Left renal pelvis (tissue), 4 donors: ENCODE results near the gene FIBP. TPM values are rescaled to one million over a fixed set of nuclear protein-coding genes. Genes with fewer than 3 reads are reported as not detected.

Experiments used
- DNase-seq, 4 donors: peaks; one replicate each; pipeline ENCODE4 v3.0.0-alpha.2; 2013; ENCODE audit warnings: low read depth in 4 of 4, low spot score in 3 of 4
- polyA plus RNA-seq, 4 donors: library from polyadenylated mRNA; unstranded; fragments of 120-200 nt; gene quantifications; one replicate each; pipeline ENCODE4 v1.2.1, GENCODE V29; 2013; ENCODE audit not compliant: insufficient read length in 4 of 4

The FIBP gene
- 10 to 100 TPM; 65.4 to 95.5 (median 90.1) TPM for polyA plus RNA-seq

DNA sequence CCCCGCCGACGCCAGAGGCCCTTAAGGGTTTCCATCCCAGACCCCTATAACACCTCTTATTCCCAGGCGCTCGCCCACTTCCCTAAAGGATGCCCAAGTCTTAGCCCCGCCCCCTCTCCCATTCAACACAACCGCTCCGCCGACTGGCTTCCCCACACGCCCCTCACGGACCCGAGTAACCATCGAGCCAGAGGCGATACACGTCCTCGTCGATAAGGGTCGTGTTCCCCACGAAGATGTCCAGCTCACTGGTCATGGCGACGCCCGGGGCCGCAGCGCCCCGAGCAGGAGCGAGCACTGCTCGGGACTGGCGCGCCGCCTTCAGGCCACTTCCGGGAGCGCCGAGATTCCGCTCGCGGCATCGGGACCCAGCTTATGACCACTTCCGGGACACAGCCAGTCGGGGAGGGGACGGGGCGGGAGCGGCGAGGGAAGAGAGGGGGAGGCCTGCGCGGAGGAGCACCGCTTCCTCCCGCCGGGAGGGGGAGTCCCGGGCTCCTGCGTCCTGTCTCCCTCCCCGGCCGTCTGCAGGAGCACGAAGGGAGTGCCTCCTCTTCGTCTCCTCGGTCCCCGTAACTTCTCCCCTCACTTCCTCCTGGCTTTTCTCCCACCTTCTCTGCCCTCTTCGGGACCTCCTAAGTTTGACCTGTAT lies at the start of gene FIBP:
Gene FIBP (minus strand): TSS at position 309 of the 652 bp plus-strand sequence. CDS start 53 bp downstream, at position 256.
- DNase-seq: peak; percentile 89 to 94 (median 92)

DNA sequence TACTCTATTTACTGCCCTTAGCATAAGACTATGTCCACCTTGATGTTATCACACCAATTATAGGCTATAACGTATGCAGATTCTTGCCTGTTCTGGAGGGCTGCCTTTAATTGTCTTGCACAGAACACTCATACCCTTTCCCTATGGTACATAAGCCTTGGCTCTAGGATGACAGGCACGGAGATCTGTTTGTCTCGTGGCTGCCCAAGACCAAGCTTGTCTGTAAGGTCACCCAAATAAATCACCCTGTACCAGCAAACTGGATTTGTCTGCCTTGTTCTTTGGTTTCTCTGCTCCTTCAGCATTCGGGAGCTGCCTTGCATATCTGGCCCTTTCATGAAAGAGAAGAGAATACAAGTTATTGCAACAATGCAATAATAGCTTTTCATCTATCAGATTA lies 49.5 kb upstream of the FIBP start:
- no peak for DNase-seq

DNA sequence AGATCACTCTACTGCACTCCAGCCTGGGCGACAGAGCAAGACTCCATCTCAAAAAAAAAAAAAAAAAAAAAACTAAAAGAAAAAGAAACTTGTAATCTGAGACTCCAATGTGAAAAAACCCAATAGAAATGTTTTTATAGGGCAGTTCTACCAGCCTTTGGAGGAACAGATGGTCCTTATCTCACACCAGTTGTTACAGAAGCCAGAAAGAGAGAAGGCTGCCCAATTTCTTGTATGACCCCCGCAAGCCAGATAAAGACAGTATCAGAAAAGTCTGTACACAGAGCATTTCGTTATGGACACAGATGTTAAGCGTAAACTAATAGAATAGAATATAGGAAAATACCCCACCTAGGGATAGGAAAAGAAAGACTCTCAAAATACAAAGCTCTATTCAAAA lies 45.7 kb upstream of the FIBP start:
- DNase-seq: no peak

DNA sequence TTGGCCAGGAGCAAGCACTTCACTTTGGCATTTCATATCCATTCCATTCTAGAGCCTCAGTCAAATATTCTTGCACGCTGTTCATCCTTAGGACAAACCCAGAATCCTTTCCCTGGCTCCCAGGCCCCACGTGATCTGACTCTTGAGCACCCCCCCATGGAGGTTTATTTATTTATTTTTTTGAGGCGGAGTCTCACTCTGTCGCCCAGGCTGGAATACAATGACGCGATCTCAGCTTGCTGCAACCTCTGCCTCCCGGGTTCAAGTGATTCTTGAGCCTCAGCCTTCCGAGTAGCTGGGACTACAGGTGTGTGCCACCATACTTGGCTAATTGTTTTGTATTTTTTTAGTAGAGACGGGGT lies 44.3 kb upstream of the FIBP start:
- no peak for DNase-seq

DNA sequence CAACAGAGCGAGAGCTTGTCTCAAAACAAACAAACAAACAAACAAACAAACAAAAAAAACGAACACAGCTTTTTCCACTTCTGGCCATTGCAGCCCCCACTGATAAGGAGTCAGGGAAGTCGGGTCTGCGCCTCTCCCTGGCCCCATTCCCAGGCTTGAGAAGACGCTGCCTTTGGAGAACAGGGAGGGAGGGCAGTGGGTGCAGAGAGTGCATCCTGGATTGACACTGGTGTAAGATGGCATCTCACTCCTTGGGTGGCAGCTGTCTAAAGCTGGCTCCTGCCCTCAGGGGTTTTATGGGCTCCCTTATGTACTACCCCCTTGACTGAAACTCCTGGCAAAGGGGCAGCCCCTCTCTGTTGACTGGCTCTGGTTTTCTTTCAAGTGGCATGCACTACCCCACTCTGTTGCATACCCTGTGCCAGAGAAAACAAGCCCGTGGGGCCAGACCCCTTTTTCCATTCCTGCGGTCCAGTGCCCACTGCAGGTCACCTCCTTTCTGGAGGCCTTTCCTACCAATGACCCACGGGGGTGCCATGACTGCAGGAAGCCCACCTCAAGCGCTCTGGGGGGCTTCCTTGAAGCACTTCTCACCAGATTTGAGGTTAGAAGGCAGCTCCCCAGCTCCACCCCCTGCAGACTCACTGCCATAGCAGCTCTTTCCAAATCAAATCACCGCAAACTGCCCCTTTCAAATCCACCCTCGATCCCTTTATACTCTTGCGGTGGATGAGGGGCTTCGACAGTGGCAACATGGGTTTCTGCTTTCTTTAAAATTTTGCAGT lies 43.7 kb upstream of the FIBP start:
- DNase-seq: no peak

DNA sequence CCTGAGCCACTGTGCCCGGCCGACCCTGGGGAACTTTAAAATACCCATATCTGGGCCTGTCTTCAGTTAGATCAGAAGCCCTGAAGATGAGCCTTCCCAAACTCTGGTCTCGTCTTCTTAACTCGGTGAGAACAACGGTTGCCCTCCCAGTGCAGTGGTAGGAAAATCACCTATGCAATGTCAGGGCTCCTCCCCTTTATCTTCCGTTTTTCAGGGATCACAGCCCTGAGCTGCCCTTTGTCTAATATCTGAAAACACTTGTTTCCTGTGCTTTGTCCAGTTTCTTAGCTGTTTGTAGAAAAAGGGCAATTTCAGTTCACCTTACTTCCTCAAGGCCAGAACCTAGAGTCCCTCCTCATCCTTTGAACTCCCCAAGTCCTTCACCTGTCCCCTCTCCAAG lies 40.4 kb upstream of the FIBP start:
- no peak for DNase-seq

DNA sequence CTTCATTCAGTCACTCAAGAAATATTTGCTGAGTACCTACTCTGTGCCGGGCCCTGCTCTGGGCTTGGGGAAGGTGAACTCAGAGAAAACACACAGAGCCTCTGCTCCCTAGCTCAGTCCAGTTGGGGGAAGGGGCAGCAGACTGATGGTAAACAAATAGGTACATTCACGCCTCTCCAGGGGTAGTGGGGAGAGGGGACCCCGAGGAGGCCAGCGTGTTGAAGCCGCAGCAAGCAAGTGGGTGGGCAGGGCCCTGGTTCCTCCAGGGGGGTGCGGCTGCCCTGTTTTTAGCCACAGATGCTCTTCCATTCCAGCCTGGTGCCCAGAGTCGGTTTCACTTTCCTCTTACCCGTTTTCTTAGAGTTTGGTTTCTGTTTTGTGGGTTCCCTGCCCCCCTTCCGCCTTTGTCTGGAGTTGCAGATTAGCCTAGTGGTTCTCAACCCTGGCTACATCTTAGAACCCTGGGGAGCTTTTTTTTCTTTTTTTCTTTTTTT lies 39.7 kb upstream of the FIBP start:
- DNase-seq: no peak

DNA sequence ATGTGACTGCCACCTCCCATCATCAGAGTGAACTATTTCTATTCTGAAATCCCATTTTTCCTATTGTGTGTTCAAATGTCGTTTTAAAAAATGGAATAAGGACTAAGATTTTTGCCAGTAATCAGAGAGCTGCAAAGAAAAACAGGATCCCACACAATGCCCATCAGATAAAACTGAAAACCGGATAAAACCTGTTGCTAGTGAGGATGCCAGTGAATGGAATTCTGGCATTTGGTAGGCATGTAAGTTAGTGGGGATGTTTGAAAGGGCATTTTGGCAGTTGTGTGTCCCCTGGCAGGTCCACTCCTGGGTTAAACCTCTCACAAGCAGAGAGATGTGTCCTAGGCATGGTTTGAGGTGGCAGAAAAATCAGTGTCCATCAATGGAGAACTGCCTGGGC lies 37.1 kb upstream of the FIBP start:
- no peak for DNase-seq

DNA sequence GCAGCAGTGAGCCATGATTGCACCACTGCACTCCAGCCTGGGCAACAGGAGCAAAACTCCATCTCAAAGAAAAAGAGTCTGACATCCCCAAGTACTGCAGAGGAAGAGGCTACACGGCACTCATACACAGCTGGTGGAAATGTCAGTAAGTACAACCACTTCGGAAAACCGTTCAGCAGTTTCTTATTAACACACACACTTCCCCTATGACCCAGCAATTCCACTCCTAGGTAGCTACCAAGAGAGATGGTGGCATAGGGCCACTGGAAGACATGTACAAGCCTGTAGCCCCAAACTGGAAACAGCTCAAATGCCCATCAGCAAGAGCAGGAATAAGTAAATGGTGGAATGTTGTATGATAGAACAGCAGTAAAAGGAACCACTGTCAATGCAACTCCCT lies 34.3 kb upstream of the FIBP start:
- no peak for DNase-seq

DNA sequence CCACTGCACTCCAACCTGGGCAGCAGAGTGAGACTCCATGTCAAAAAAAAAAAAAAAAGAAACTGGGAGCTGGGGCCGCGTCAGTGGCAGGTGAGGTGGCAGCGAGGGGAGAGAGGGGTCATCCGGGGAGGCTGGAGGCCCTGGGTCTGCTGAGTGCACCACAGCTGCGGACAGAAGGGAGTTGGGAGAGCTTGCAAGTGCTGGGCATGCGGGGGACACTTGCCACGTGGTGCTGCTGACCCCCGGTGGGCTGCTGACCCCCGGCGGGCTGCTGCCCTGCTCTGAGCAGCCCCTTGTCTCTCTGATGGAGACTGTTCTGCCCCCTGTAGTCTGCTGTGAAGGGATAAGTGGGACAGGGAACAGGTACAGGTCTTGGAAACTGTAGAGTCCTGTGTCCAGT lies 33.6 kb upstream of the FIBP start:
- DNase-seq: no peak

DNA sequence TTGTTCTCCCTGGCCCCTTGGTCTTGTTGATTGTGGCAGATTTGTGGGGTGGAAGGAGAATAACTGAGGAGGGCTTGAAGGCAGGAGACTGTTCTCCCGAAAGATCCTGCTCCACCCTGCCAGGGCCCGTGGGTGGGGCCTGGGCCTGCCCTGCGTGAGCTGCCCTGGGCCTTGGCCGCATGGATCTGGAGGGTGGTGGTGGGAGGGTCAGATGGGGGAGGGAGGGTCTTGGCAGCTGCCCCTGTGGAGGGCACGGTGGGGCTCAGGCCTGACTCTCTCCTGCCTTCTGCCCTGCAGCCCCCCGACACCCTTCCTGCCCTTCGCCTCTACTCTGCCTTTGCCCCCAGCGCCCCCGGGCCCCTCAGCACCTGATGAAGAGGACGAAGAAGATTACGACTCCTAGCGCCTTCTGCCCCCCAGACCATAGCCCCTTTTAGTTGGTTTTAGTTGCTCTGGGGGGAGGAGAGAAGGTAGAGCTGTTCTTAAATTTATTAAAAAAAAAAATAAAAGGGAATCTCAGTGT lies 32.8 kb upstream of the FIBP start:
- no peak for DNase-seq

DNA sequence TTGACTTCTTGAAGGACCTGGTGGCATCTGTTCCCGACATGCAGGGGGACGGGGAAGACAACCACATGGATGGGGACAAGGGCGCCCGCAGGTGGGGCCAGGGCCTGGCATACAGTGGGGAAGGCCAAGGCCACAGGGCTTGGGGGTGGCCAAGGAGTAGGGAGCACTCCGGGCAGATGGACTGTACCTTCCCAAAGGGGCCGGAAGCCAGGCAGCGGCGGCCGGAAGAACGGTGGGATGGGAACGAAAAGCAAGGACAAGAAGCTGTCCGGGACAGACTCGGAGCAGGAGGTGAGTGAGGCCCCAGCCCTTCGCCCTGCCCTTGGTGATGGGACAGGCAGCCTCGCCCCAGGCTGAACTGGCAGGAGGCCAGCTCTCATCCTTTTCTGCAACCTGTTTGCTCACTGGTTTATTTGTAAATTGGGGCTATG lies 32.1 kb upstream of the FIBP start:
- no peak for DNase-seq

DNA sequence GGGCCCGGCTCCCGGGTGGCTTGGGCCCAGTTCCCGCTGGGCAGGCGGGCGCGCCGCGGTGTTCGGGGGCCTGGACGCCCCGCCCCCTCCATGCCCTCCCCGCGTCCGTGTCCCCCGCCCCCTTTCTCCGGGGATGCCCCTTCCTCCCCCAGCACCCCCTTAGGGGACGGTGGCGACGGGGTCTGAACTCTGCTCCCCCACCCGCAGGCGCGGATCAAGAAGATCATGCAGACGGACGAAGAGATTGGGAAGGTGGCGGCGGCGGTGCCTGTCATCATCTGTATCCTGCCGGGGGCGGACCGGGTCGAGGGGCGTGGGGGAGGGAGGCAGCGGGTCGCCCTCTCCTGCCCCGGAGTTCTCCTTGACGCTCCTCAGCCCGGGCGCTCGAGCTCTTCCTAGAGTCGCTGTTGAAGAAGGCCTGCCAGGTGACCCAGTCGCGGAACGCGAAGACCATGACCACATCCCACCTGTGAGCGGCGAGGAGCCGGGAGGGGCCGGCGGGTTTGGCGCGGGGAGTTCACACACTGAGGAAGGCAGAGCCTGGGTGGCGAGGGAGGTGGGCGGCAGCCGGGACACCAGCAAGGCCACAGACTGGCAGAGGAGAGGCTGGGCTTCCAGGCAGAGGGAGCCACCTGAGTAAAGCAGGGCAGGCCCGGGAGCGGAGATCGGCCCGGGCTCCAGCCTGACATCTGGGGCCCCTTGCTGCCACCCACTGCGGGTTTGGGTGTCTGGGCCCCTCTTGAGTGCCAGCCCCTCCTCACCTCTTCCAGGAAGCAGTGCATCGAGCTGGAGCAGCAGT lies 31.5 kb upstream of the FIBP start:
- DNase-seq: no peak

DNA sequence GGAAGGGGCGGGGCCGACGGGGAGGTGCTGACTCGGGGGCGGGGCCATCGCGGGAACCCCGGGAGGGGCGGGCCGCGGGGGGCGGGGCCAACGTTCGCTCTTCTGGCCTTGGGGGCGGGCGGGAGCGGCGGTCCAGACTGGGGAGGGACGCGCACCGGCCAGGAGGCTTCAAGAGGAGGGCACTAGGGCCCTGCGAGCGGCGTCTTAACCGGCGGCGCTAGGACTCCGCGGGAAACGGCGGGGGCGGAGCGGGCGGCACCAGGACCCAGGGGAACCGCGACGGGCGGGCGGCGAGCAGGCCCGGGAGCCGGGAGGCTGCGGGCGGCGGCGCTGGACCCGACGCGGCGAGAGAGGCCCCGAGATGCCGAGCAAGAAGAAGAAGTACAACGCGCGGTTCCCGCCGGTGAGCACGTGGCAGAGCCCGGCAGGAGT lies 30.9 kb upstream of the FIBP start, which contains the start of gene DRAP1:
Gene DRAP1 (plus strand): TSS at position 286 of the 432 bp plus-strand sequence. CDS start 76 bp downstream, at position 362.
- peak; percentile 88 to 96 (median 94) for DNase-seq

DNA sequence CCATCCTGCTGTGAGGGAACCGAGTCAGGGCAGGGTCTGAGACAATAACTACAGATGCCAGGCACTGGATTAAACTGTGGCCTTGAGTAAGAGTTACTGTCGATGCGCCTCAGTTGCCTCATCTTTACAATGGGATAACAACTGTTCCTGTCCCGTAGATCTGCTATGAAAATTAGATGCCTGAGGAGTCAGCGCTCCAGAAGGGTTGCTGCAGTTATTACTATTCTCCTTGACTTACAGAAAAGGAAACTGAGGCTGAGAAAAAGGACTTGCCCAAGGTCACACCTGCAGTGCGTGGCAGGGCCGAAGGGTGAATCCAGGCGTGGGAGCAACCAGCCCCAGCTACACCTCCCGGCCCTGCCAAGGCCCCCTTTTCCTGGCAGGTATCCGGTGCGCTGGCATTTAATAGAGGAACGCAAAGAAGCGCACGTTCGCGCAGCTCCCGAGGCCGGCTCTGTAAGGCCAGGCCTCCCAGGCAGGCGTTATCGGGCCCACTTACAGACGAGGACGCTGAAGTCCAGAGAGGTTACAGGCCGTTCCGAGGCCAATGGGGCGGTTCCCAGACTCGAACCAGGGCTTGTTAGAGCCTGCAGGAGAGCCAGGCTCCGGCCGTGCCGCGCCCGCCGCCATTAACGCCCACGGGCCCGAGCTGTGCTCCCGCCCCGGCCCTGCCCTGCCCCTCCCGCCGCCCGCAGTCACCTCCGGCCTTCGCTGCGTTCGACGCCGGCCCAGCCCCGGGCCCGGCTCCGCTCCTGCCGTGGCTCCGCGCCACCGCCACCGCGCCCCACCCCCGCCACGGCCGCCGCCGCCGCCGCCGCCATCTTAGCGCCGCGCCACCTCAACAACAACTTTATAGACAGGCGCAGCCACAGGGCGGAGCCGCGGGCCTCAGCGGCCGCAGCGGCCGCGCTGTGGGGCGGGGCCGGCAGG lies 30.2 kb upstream of the FIBP start, which contains the start of gene C11orf68:
Gene C11orf68 (minus strand): TSS at position 852 of the 930 bp plus-strand sequence. CDS start 31 bp downstream, at position 821.
- no peak for DNase-seq

DNA sequence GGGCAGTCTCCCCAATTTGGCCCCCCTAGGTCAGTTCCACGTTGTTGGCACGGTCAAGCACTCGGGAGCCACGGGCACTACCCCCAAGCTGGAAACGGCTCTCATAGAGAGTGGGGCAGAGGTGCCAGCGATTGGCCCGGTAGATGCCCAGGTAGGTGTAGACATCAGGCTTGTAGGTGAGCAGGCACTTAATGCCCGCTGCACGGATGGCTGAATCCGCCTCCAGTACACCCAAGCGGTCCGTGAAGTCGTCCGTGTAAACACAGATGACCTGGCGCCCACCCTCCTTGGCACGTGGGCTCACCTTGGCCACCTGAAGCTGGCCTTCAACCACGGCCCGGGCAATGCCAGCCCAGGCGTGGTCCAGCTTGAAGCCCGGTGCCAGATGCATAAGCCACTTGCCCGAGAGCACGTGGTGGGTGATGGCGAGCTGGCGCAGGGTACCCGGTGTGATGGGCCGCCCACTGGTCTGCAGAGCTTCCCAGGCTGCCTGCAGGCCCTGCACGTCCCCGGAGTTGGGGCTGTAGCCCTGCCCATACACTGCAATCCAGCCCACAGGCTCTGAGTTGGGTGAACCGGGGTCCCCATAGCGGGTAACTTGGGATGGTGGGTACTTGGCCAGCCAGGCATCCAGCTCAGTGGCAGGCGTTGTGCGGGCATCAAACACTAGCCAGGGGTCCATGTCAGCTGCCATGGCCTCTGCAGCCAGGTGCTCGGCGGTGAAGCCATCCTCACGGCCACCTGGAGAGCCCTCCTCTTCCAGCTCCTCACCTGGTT lies 29.4 kb upstream of the FIBP start:
- no peak for DNase-seq

DNA sequence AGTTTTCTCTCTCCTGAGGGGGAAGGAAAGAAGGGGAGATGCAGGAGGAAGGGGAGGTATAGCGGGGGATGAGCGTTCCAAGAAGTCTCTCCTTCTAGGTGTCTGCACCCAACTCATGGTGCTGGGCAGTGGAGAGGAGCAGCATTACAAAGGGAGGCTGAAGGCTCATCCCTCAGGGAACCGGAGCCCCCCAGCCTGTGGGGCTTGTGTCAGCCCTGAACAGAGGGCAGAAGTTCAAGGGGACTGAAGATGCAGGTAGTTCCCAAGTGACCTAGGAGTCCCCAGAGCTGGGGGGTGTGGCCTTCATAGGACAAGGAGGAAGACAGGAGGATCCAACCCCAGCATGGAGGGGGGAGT lies 28.8 kb upstream of the FIBP start:
- no peak for DNase-seq

DNA sequence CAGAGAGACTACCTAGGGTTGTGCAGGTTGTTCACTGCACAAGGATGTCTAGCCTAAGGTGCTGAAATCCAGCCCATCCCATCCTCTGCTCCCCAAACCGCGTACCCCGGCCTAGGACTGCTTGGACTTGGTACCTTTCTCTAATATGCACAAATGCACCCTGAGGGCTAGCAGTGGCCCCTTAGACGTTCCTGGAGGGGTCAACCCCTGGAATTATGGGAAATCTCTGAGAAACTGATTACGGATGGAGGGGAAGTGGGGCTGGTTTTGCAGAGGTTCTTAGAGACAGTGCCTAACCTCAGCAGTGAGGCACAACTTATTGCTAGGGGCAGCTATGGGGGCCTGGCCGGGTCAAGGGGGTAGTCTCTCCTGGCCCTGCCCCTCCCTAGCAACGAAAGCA lies 28.1 kb upstream of the FIBP start:
- DNase-seq: no peak

DNA sequence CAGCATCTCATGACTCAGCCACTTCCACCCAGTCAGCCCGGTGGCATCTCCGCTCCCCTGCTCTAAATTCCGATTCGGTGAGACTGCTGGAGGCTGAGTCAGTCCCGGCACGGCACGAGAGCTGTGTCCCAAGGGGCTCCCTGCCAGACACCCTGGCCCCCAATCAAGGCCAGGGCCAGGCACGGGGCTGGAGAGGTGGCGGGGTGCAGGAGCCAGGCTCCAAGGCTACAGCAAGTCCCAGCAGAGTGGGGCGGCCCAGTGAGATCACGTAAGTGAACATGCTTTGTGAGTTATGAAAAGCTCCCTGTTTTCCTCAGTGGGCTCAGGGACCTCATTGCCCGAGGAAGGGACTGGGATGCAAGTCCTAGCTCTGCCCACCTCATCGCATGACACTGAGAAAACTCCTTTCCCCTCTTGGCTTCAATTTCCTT lies 27.6 kb upstream of the FIBP start:
- no peak for DNase-seq
